Activated CD4-positive, alpha-beta T cell treated with anti-CD3 and anti-CD28 coated beads for 36 hours (primary cell): Measurements from ENCODE around the gene PLXDC2. TPM values are rescaled to one million over a fixed set of nuclear protein-coding genes. Genes with fewer than 3 reads are reported as not detected.
"Not testable (repeated sequence)": the region's sequence is repeated elsewhere in the genome, so short reads cannot be mapped to it uniquely, and the experiment has no call there.

Source experiments
- ATAC-seq: fragments of 200-7000 bp; cut with Tn5 transposase; one replicate; pipeline ENCODE4 v1.10.0; 2021; ENCODE audit warnings: mild to moderate bottlenecking, moderate library complexity
- CTCF ChIA-PET: fragments of 350-600 bp; sonication (Branson Sonifier 250); formaldehyde crosslinking; loops from one replicate; lab custom pipeline; 2021; ENCODE audit warnings: antibody characterized with exemption; lab: Charles Lee
- POLR2A ChIA-PET: fragments of 350-600 bp; sonication (Branson Sonifier 250); formaldehyde crosslinking; loops from one replicate; lab custom pipeline; 2021; ENCODE audit warnings: antibody characterized with exemption, inconsistent platforms; lab: Charles Lee
- DNase-seq: peaks from one replicate; pipeline ENCODE4 v3.0.0-alpha.2; 2020
- H3K27ac Mint-ChIP-seq: one replicate; pipeline ENCODE4 v1.8.0; 2021; ENCODE audit warnings: mixed read lengths
- H3K27me3 Mint-ChIP-seq: one replicate; pipeline ENCODE4 v1.8.0; 2021; ENCODE audit warnings: mixed read lengths
- H3K36me3 Mint-ChIP-seq: one replicate; pipeline ENCODE4 v1.8.0; 2021; ENCODE audit warnings: low read depth, mixed read lengths
- H3K4me1 Mint-ChIP-seq: one replicate; pipeline ENCODE4 v1.8.0; 2021; ENCODE audit warnings: mixed read lengths
- H3K4me3 Mint-ChIP-seq: one replicate; pipeline ENCODE4 v1.8.0; 2021; ENCODE audit warnings: mild to moderate bottlenecking, moderate library complexity, mixed read lengths
- H3K9me3 Mint-ChIP-seq: one replicate; pipeline ENCODE4 v1.8.0; 2021; ENCODE audit warnings: low read depth, mixed read lengths
- intact Hi-C, 2 experiments: fragments of 100-400 bp; cut with DNase I in 1 of 2; cut with micrococcal nuclease in 1 of 2; formaldehyde crosslinking; loops; one replicate each; pipeline versions ENCODE4 v1.14.2 to v1.15.1; 2022 to 2024; cut with DNase I, micrococcal nuclease
- total RNA-seq, 2 experiments: library from RNA; stranded (reverse); gene quantifications; one replicate each; pipeline ENCODE4 v1.2.3, GENCODE V29; 2021

The PLXDC2 gene
- total RNA-seq, 2 experiments from 2014 or later, result not detected

- CTCF ChIA-PET, result interaction anchor here (1.1 kb wide), 1 partner anchor 22 kb away, joined by 3 read pairs; no protein-coding TSS in a partner anchor
- POLR2A ChIA-PET, result no interaction called here
- ATAC-seq (no peak), DNase-seq (no peak)
- intact Hi-C loops, result no loop called here
- H3K27me3 Mint-ChIP-seq, result no peaks in the 10 kb centered on the region
- H3K27ac Mint-ChIP-seq, result no peak overlapping the region
- no peak overlapping the region for H3K4me3 Mint-ChIP-seq
- H3K4me1 Mint-ChIP-seq, result no peaks in the 10 kb centered on the region
- H3K36me3 Mint-ChIP-seq, result no peaks in the 10 kb centered on the region
- H3K9me3 Mint-ChIP-seq, result no peaks in the 10 kb centered on the region
Measured at GRCh38 chr10:19999431-19999830, 183.2 kb downstream of the PLXDC2 start.

GRCh38 chr10:20002026-20002425 is 185.8 kb downstream of the PLXDC2 start:
- H3K36me3 Mint-ChIP-seq, H3K9me3 Mint-ChIP-seq, H3K27me3 Mint-ChIP-seq, H3K4me3 Mint-ChIP-seq, DNase-seq, POLR2A ChIA-PET, H3K4me1 Mint-ChIP-seq, CTCF ChIA-PET, H3K27ac Mint-ChIP-seq, intact Hi-C loops, ATAC-seq: not testable (repeated sequence)

GRCh38 chr10:20002657-20003056 is 186.4 kb downstream of the PLXDC2 start:
- Mint-ChIP-seq H3K27me3 (no peaks in the 10 kb centered on the region), H3K36me3 (no peaks in the 10 kb centered on the region), H3K27ac (no peak overlapping the region), H3K4me1 (no peaks in the 10 kb centered on the region), H3K4me3 (no peak overlapping the region), H3K9me3 (no peaks in the 10 kb centered on the region)
- POLR2A ChIA-PET, result no interaction called here
- intact Hi-C loops, result no loop called here
- CTCF ChIA-PET, result no interaction called here
- ATAC-seq (no peak), DNase-seq (no peak)

- Mint-ChIP-seq H3K9me3 (no peaks in the 10 kb centered on the region), H3K27ac (no peak overlapping the region), H3K27me3 (no peaks in the 10 kb centered on the region), H3K4me1 (no peaks in the 10 kb centered on the region), H3K4me3 (no peak overlapping the region), H3K36me3 (no peaks in the 10 kb centered on the region)
- ATAC-seq, result no peak
- no peak for DNase-seq
- ChIA-PET CTCF (no interaction called here), POLR2A (no interaction called here)
- intact Hi-C loops, result no loop called here
Measured at GRCh38 chr10:20004087-20004523, 187.9 kb downstream of the PLXDC2 start.

GRCh38 chr10:20005638-20006037 is 189.4 kb downstream of the PLXDC2 start:
- Mint-ChIP-seq H3K4me3 (no peak overlapping the region), H3K27ac (no peak overlapping the region), H3K27me3 (no peaks in the 10 kb centered on the region), H3K4me1 (no peaks in the 10 kb centered on the region), H3K36me3 (no peaks in the 10 kb centered on the region), H3K9me3 (no peaks in the 10 kb centered on the region)
- no peak for DNase-seq
- intact Hi-C loops, result no loop called here
- CTCF ChIA-PET, result no interaction called here
- no peak for ATAC-seq
- POLR2A ChIA-PET, result no interaction called here

GRCh38 chr10:20006169-20006870 is 190.1 kb downstream of the PLXDC2 start:
- no peak overlapping the region for H3K27ac Mint-ChIP-seq
- no peaks in the 10 kb centered on the region for H3K36me3 Mint-ChIP-seq
- H3K27me3 Mint-ChIP-seq, result no peaks in the 10 kb centered on the region
- intact Hi-C loops, result no loop called here
- no peak for DNase-seq
- no peak for ATAC-seq
- H3K4me1 Mint-ChIP-seq, result no peaks in the 10 kb centered on the region
- ChIA-PET CTCF (no interaction called here), POLR2A (no interaction called here)
- no peaks in the 10 kb centered on the region for H3K9me3 Mint-ChIP-seq
- no peak overlapping the region for H3K4me3 Mint-ChIP-seq

- intact Hi-C loops, result no loop called here
- CTCF ChIA-PET, result no interaction called here
- Mint-ChIP-seq H3K9me3 (no peaks in the 10 kb centered on the region), H3K4me3 (no peak overlapping the region), H3K36me3 (no peaks in the 10 kb centered on the region), H3K4me1 (no peaks in the 10 kb centered on the region), H3K27ac (no peak overlapping the region), H3K27me3 (no peaks in the 10 kb centered on the region)
- DNase-seq (no peak), ATAC-seq (no peak)
- POLR2A ChIA-PET, result no interaction called here
Measured at GRCh38 chr10:20007426-20007825, 191.2 kb downstream of the PLXDC2 start.

GRCh38 chr10:20013991-20014750 is 197.9 kb downstream of the PLXDC2 start:
- H3K36me3 Mint-ChIP-seq, result no peaks in the 10 kb centered on the region
- no peaks in the 10 kb centered on the region for H3K4me1 Mint-ChIP-seq
- intact Hi-C loops, result no loop called here
- H3K27ac Mint-ChIP-seq, result no peak overlapping the region
- no peaks in the 10 kb centered on the region for H3K27me3 Mint-ChIP-seq
- no peak overlapping the region for H3K4me3 Mint-ChIP-seq
- ChIA-PET POLR2A (no interaction called here), CTCF (no interaction called here)
- H3K9me3 Mint-ChIP-seq, result peaks cover 1% of the 10 kb centered on the region
- ATAC-seq (no peak), DNase-seq (no peak)

- no peaks in the 10 kb centered on the region for H3K4me1 Mint-ChIP-seq
- POLR2A ChIA-PET, result no interaction called here
Measured at GRCh38 chr10:20017961-20018360, 201.7 kb downstream of the PLXDC2 start.

GRCh38 chr10:20020677-20021076 is 204.4 kb downstream of the PLXDC2 start:
- Mint-ChIP-seq H3K27ac (no peak overlapping the region), H3K27me3 (no peaks in the 10 kb centered on the region), H3K9me3 (peaks cover 4% of the 10 kb centered on the region), H3K4me1 (no peaks in the 10 kb centered on the region), H3K4me3 (no peak overlapping the region), H3K36me3 (no peaks in the 10 kb centered on the region)
- ATAC-seq, result no peak
- no peak for DNase-seq
- ChIA-PET CTCF (no interaction called here), POLR2A (no interaction called here)
- intact Hi-C loops, result no loop called here

More at GRCh38 chr10:20017961-20018360, 201.7 kb downstream of the PLXDC2 start:
- intact Hi-C loops, result no loop called here
- DNase-seq (no peak), ATAC-seq (no peak)
- Mint-ChIP-seq H3K4me3 (no peak overlapping the region), H3K27me3 (no peaks in the 10 kb centered on the region), H3K9me3 (peaks cover 4% of the 10 kb centered on the region), H3K27ac (no peak overlapping the region), H3K36me3 (no peaks in the 10 kb centered on the region)
- CTCF ChIA-PET, result no interaction called here

- no peaks in the 10 kb centered on the region for H3K4me1 Mint-ChIP-seq
- intact Hi-C loops, result no loop called here
- H3K4me3 Mint-ChIP-seq, result no peak overlapping the region
- H3K27ac Mint-ChIP-seq, result no peak overlapping the region
- no peak for ATAC-seq
- DNase-seq, result no peak
- H3K9me3 Mint-ChIP-seq, result peaks cover 3% of the 10 kb centered on the region
- ChIA-PET POLR2A (no interaction called here), CTCF (interaction anchor here (0.7 kb wide), 1 partner anchor 390 kb away, joined by 4 read pairs; no protein-coding TSS in a partner anchor)
- no peaks in the 10 kb centered on the region for H3K27me3 Mint-ChIP-seq
- H3K36me3 Mint-ChIP-seq, result no peaks in the 10 kb centered on the region
Measured at GRCh38 chr10:20029523-20029922, 213.3 kb downstream of the PLXDC2 start.

- Mint-ChIP-seq H3K4me1 (no peaks in the 10 kb centered on the region), H3K36me3 (no peaks in the 10 kb centered on the region), H3K27me3 (no peaks in the 10 kb centered on the region), H3K4me3 (no peak overlapping the region), H3K27ac (no peak overlapping the region), H3K9me3 (peaks cover 5% of the 10 kb centered on the region)
- intact Hi-C loops, result no loop called here
- DNase-seq, result no peak
- ChIA-PET CTCF (no interaction called here), POLR2A (no interaction called here)
- ATAC-seq, result no peak
Measured at GRCh38 chr10:20033476-20033875, 217.2 kb downstream of the PLXDC2 start.
